ACHN (cell line): ENCODE results near the gene HBQ1.
"Not testable (repeated sequence)": the region's sequence is repeated elsewhere in the genome, so short reads cannot be mapped to it uniquely, and the experiment has no call there.

Experiments used
- DNase-seq: peaks from one replicate; pipeline ENCODE4 v3.0.0-alpha.2; 2015
- in situ Hi-C: cut with HindIII; loops from 2 replicates; pipeline ENCODE4 v1.10.0; 2017; ENCODE audit warnings: low sequenced_read_pairs, low pct_ligation_motif_present, low pct_unique_long_range_greater_than_20kb

HBQ1 gene

DNA sequence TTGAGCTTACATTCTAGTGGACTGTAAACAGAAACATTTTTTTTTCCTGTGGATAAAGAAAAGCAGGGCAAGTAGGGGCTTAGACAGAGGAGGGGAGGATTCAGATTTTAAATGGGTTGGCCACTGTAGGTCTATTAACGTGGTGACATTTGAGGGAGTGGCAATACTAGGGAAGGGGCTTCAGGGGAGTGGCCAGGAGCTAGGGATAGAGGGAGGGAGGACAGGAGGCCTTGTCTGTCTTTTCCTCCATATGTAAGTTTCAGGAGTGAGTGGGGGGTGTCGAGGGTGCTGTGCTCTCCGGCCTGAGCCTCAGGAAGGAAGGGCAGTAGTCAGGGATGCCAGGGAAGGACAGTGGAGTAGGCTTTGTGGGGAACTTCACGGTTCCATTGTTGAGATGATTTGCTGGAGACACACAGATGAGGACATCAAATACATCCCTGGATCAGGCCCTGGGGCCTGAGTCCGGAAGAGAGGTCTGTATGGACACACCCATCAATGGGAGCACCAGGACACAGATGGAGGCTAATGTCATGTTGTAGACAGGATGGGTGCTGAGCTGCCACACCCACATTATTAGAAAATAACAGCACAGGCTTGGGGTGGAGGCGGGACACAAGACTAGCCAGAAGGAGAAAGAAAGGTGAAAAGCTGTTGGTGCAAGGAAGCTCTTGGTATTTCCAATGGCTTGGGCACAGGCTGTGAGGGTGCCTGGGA lies 21.0 kb upstream of the HBQ1 start:
- no peak for DNase-seq
- in situ Hi-C loops: no loop called here

DNA sequence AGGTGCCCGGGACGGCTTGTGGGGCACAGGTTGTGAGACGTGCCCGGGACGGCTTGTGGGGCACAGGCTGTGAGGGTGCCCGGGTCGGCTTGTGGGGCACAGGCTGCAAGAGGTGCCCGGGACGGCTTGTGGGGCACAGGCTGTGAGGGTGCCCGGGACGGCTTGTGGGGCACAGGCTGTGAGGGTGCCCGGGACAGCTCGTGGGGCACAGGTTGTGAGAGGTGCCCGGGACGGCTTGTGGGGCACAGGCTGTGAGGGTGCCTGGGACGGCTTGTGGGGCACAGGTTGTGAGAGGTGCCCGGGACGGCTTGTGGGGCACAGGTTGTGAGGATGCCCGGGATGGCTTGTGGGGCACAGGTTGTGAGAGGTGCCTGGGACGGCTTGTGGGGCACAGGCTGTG lies 20.0 kb upstream of the HBQ1 start:
- in situ Hi-C loops, DNase-seq: not testable (repeated sequence)

DNA sequence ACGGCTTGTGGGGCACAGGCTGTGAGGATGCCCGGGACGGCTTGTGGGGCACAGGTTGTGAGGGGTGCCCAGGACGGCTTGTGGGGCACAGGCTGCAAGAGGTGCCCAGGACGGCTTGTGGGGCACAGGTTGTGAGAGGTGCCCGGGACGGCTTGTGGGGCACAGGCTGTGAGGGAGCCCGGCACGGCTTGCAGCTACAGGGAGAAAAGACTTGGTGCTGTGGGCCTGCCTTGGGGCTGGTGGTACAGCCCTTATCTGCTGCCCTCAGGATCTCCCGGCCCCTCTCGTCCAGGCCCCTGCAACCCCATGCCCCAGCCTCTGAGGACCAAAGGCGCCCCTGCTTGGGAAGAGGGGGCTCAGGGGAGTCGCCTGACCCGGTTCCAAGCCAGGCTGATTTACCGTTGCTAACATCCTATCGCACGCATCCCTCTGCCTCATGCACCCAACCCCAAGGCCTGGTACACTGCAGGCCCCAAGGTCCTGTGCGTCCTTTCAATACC lies 19.5 kb upstream of the HBQ1 start:
- in situ Hi-C loops: no loop called here
- no peak for DNase-seq

DNA sequence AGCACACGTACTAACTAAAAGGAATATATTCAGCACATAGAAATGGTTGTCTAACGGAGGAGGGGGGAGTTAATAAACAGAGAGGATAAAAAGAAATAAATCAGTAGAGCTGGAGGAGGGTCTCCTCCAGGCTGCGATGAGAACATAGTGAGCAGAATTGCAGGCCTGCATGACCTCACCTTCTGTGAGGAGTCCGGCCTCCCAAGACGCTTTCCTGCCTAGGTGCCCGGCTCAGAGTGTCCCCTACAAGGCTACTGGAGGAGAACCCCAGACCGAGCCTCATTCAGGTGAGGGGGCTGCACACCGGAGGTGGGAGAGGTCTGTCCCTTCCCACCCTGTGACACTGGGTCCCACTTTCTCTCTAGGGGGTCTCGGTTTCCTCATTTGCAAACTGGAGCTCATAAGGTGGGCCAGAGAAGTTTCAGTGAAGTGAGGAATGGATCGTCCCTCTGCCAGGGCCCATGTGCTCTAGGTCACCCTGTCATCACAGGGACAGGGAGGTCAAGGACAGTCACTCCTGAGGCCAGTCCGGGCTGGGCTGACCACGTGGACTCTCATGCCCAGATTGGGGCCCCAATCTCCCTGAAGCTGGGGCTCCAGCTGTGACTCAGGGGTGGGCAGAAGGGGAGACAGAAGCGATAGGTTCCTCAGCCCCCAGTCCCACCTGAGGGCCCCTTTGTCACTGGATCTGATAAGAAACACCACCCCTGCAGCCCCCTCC lies 17.8 kb upstream of the HBQ1 start:
- no peak for DNase-seq
- in situ Hi-C loops: no loop called here

DNA sequence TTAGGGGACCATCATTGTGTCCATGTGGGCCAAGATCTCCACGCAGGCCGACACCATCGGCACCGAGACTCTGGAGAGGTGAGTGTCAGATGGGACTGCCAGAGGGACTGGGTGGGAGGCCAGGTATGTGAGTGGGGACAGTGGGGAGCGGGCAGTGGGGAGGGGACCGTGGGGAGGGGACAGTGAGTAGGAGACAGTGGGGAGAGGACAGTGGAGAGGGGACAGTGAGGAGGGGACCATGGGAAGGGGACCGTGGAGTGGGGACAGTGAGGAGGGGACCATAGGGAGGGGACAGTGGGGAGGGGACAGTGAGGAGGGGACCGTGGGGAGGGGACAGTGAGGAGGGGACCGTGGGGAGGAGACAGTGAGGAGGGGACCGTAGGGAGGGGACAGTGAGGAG lies 17.1 kb upstream of the HBQ1 start:
- in situ Hi-C loops, DNase-seq: not testable (repeated sequence)

DNA sequence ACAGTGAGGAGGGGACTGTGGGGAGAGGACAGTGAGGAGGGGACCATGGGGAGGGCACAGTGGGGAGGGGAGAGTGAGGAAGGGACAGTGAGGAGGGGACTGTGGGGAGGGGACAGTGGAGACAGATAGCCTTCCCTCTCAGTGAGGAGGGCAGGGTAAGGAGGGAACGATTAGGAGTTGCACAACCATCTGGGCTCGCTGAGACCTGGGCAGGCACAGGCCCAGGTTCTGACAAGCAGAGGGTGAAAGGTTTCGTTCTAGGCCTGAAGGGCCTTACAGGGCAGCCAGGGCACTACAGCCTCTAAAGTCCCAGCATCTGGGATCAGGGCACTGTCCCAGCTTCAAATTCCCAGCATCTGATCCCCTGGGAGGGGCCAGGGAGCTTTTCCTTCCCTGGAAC lies 16.6 kb upstream of the HBQ1 start:
- in situ Hi-C loops, DNase-seq: not testable (repeated sequence)

DNA sequence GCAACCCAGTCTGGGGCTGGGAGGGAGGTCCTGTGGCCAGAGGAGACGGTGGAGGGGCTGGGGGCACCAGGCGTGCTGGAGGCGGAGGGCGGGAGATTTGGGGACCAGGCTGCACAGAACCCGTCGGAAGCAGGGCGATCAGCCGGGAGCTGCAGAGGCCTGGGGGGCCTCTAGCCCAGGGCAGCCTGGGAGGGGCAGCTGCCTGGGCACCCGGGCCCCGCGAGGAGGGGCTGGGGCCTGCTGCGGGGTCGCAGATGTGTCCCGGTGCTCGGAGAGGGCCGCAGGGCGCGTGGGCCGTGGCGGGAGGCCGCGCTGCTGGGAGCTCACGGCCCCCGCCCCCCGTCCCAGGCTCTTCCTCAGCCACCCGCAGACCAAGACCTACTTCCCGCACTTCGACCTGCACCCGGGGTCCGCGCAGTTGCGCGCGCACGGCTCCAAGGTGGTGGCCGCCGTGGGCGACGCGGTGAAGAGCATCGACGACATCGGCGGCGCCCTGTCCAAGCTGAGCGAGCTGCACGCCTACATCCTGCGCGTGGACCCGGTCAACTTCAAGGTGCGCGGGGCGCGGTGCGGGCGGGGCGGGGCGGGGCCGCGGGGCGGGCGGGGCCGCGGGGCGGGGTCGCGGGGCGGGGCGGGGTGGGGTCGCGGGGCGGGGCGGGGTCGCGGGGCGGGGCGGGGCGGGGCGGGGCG lies 16.0 kb upstream of the HBQ1 start:
- DNase-seq, in situ Hi-C loops: not testable (repeated sequence)

DNA sequence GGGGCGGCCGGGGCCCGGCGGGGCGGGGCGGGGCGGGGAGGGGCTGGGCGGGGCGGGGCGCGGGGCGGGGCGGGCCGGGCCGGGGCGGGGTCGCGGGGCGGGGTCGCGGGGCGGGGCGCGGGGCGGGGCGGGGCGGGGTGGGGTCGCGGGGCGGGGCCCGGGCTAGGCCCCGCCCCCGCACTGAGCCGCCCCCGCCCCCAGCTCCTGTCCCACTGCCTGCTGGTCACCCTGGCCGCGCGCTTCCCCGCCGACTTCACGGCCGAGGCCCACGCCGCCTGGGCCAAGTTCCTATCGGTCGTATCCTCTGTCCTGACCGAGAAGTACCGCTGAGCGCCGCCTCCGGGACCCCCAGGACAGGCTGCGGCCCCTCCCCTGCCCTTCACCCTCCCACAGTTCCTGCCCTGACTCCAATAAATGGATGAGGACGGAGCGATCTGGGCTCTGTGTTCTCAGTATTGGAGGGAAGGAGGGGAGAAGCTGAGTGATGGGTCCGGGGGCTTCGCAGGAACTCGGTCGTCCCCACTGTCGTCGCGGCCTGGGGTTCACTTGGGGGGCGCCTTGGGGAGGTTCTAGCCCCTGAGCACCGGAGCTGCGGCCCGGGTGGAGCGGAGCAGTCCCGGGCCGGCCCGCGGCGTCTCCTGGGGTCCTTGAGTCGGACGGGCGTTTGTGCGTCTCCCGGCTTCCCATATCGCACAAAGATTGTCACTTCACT lies 15.3 kb upstream of the HBQ1 start:
- no peak for DNase-seq
- in situ Hi-C loops: no loop called here

DNA sequence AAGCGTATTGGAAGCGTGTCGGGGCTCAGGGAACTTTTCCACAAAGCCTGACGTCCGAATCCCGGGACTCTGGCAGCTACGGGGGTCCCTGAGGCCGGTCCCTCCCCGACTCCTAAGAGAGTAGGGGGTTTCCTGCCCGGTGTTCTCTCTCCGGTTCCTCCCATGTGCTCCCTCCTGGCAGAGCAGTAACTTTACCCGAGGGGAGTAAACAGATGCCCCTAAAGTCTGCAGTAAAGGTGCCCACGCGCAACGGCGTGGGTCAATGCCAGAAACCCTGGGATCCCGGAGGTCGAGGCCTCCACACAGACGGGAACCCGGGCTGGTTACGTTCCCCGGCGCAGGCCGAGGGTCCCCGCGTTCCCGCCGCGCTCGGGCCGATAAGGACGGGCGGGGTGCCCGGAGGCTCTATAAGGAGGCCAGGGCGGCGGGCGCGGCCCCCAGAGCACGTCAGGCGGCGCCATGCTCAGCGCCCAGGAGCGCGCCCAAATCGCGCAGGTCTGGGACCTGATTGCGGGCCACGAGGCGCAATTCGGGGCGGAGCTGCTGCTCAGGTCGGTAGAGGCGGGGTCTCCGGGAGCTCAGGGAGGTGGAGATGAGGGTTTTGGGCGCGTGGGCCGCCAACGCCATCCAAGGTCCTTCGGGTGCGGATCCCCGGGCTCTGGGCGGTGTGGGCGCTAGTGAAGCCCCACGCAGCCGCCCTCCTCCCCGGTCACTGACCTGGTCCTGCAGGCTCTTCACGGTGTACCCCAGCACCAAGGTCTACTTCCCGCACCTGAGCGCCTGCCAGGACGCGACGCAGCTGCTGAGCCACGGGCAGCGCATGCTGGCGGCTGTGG lies 14.5 kb upstream of the HBQ1 start, which contains the start of gene HBM:
HBM (plus strand) TSS at position 440 of the 836 bp plus-strand sequence; CDS start at position 460, 20 bp downstream.
- in situ Hi-C loops: no loop called here
- DNase-seq: no peak

DNA sequence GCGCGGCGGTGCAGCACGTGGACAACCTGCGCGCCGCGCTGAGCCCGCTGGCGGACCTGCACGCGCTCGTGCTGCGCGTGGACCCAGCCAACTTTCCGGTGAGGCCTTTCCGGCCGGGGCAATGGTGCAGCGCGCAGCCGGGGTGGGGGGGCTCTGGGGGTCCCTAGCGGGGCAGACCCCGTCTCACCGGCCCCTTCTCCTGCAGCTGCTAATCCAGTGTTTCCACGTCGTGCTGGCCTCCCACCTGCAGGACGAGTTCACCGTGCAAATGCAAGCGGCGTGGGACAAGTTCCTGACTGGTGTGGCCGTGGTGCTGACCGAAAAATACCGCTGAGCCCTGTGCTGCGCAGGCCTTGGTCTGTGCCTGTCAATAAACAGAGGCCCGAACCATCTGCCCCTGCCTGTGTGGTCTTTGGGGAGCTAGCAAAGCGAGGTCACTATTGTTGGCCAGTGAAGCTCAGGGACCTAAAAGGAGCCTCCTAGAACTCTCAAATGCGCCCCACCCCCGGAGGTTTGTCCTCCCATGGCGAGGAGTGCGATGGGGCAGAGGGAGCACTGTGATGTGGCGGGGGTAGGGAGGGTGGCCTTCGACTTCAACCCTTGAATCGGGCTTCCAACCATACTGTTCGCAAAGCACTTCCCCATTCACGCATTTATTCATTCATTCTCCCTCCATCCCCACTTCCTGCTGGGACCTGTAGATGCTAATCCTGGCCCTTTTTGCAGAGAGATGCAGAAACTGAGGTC lies 13.7 kb upstream of the HBQ1 start:
- in situ Hi-C loops: no loop called here
- DNase-seq: no peak

DNA sequence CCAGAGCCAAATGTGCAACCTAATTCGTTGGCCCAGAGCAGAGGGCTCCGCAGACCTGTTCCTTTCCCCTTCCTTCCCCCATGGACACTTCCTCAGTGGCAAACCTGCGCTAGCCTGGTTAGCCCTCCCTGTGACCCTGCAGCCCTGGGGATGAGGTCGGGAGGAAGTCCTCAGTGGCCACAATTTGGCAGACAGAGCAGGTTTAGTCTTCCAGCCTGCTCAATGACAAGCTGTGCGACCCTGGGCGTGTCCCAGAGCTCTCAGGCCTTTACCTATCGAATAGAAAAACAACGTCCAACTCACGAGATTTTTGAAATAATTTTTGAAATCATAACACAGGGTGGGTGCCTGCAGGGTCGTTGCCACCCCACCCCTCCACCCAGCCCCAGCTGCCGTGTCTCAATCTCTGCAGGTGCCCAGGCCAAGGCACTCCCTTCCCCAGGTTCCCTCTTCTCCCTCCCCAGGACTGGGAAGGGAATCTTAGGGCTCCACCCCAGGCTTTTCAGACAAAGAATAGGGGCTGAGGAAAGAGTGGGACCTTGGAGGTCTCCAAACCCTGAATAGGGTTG lies 13.1 kb upstream of the HBQ1 start:
- in situ Hi-C loops: no loop called here
- no peak for DNase-seq

DNA sequence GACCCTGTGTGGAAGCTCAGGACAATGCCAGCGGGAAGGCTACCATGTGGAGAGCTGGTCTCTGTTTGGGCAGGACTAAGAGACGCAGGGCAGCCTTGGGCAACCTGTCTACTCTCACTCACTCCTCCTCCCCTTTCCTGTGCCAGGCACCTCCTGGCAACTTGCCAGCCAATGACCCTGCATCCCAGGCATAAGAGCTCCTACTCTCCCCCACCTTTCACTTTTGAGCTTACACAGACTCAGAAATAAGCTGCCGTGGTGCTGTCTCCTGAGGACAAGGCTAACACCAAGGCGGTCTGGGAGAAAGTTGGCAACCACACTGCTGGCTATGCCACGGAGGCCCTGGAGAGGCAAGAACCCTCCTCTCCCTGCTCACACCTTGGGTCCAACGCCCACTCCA lies 11.8 kb upstream of the HBQ1 start:
- in situ Hi-C loops: no loop called here
- no peak for DNase-seq

DNA sequence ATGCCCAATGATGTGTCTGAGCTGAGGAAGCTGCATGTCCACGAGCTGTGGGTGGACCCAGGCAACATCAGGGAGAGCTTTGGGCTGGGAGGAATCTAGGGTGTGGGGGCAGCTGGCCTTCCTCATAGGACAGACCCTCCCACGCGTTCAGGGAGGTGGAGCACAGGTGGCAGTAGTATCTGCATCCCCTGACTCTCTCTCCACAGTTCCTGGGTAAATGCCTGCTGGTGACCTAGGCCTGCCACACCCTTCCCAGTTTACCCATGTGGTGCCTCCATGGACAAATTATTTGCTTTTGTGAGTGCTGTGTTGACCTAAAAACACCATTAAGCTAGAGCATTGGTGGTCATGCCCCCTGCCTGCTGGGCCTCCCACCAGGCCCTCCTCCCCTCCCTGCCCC lies 11.2 kb upstream of the HBQ1 start:
- no peak for DNase-seq
- in situ Hi-C loops: no loop called here

DNA sequence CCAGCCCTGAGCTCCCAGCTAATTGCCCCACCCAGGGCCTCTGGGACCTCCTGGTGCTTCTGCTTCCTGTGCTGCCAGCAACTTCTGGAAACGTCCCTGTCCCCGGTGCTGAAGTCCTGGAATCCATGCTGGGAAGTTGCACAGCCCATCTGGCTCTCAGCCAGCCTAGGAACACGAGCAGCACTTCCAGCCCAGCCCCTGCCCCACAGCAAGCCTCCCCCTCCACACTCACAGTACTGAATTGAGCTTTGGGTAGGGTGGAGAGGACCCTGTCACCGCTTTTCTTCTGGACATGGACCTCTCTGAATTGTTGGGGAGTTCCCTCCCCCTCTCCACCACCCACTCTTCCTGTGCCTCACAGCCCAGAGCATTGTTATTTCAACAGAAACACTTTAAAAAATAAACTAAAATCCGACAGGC lies 10.2 kb upstream of the HBQ1 start:
- peak; percentile 47 for DNase-seq
- in situ Hi-C loops: not testable (repeated sequence)

DNA sequence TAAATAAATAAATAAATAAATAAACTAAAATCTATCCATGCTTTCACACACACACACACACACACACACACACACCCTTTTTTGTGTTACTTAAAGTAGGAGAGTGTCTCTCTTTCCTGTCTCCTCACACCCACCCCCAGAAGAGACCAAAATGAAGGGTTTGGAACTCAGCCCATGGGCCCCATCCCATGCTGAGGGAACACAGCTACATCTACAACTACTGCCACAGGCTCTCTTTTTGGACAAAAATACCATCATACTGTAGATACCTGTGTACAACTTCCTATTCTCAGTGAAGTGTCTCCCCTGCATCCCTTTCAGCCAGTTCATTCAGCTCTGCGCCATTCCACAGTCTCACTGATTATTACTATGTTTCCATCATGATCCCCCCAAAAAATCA lies 9.5 kb upstream of the HBQ1 start:
- DNase-seq: no peak
- in situ Hi-C loops: no loop called here

DNA sequence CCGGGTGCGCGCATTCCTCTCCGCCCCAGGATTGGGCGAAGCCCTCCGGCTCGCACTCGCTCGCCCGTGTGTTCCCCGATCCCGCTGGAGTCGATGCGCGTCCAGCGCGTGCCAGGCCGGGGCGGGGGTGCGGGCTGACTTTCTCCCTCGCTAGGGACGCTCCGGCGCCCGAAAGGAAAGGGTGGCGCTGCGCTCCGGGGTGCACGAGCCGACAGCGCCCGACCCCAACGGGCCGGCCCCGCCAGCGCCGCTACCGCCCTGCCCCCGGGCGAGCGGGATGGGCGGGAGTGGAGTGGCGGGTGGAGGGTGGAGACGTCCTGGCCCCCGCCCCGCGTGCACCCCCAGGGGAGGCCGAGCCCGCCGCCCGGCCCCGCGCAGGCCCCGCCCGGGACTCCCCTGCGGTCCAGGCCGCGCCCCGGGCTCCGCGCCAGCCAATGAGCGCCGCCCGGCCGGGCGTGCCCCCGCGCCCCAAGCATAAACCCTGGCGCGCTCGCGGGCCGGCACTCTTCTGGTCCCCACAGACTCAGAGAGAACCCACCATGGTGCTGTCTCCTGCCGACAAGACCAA lies 7.8 kb upstream of the HBQ1 start, which contains the start of gene HBA2:
HBA2 (plus strand) TSS at position 503 of the 568 bp plus-strand sequence; CDS start at position 540, 37 bp downstream.
- DNase-seq, in situ Hi-C loops: not testable (repeated sequence)
